Measurements from ENCODE around the gene METAP2. TPM values are rescaled to one million over a fixed set of nuclear protein-coding genes. Genes with fewer than 3 reads are reported as not detected.

The METAP2 gene
- total and polyA plus RNA-seq, 2 of the 8 experiments (the other 6 are each of a cell fraction or from before 2014, with no cell fraction given), result 41.3 to 114 TPM

GRCh38 chr12:95473231-95473883 lies 595 bp upstream of the METAP2 start:
- Histone ChIP-seq H3K4ac (replicated peaks; ENCODE audit: insufficient read length, low read depth, low read length) (no peak overlapping the region), H4K20me1 (replicated peaks in 1 of 2; ENCODE audit: control insufficient read depth in 1 of 2, insufficient read depth in 2 of 2, low read length in 2 of 2) (no peaks in the 10 kb centered on the region), H3K36me3 (ENCODE audit: control insufficient read depth in 2 of 4, insufficient read depth in 4 of 4, low read length in 3 of 4) (peaks cover 9 to 24% (median 14%) of the 10 kb centered on the region in 4 experiments; a peak in 6 of 8 replicates), H3K4me2 (ENCODE audit: insufficient read depth in 1 of 2, low read depth in 2 of 2, low read length in 2 of 2) (peak overlapping the region; percentile 86 to 99), H3K4me1 (replicated peaks in 1 of 4; ENCODE audit: control insufficient read depth in 3 of 4, insufficient read depth in 4 of 4, low read length in 3 of 4) (no peaks in the 10 kb centered on the region), H2BK5ac (ENCODE audit: low read depth, low read length) (no peak overlapping the region; the same call in 1 of the 2 replicates), H3K23ac (ENCODE audit: insufficient read length) (peak overlapping the region; percentile 92), H2BK20ac (ENCODE audit: low read length) (no peak overlapping the region), H3K56ac (replicated peaks; ENCODE audit: insufficient read length, low read depth, low read length) (no peak overlapping the region), H3K27me3 (replicated peaks in 1 of 4; ENCODE audit: control insufficient read depth in 3 of 4, extremely low read depth in 1 of 4, insufficient read depth in 3 of 4, low read length in 3 of 4) (no peaks in the 10 kb centered on the region), H3K79me1 (ENCODE audit: low read depth, low read length) (peaks cover 4% of the 10 kb centered on the region; the same call in 1 of the 2 replicates), H3K9ac (replicated peaks in 1 of 4; ENCODE audit: extremely low read depth in 1 of 4, low read depth in 3 of 4, low read length in 3 of 4) (peak overlapping the region; percentile 66 to 92 (median 81); a peak in 6 of 7 replicates), H2BK12ac (ENCODE audit: low read depth, low read length) (no peak overlapping the region), H2AFZ (ENCODE audit: low read length) (peak overlapping the region; percentile 98), H2BK120ac (replicated peaks; ENCODE audit: low read depth, low read length) (no peak overlapping the region), H4K91ac (replicated peaks; ENCODE audit: insufficient read length, low read length) (no peak overlapping the region), H3K9me3 (ENCODE audit: insufficient read depth in 2 of 2, low read depth in 1 of 2, low read length in 1 of 2) (no peaks in the 10 kb centered on the region), H3K79me2 (ENCODE audit: control insufficient read depth in 1 of 2, insufficient read depth in 2 of 2, low read length in 2 of 2) (peaks cover 14 to 43% of the 10 kb centered on the region in 2 experiments), H3K27ac (ENCODE audit: low read depth, low read length) (no peak overlapping the region), H3K14ac (ENCODE audit: insufficient read length) (no peak overlapping the region), H3K23me2 (ENCODE audit: low read depth, low read length) (peaks cover 8% of the 10 kb centered on the region), H4K5ac (ENCODE audit: insufficient read length, low read depth, low read length) (peak overlapping the region; percentile 44), H4K8ac (ENCODE audit: extremely low read depth, insufficient read depth, low read length) (no peak overlapping the region), H3K4me3 (ENCODE audit: extremely low read depth in 1 of 4, insufficient read depth in 2 of 4, low read depth in 3 of 4, low read length in 4 of 4) (peak overlapping the region; percentile 90 to 98 (median 98)), H3K18ac (ENCODE audit: extremely low read depth, low read length) (no peak overlapping the region; the same call in 1 of the 2 replicates), H2BK15ac (ENCODE audit: low read length) (no peak overlapping the region), H2AK5ac (ENCODE audit: low read depth, low read length) (no peak overlapping the region)
- TF ChIP-seq BACH1 (IDR thresholded peaks at IDR 0.05; ENCODE audit: low read length), result no peak
- no peak for TF ChIP-seq CREB1 (IDR thresholded peaks at IDR 0.05)
- peak; percentile 65 for TF ChIP-seq SAP30 (IDR thresholded peaks at IDR 0.05; ENCODE audit: insufficient read depth, insufficient replicate concordance, low read length)
- TF ChIP-seq SIN3A (conservative IDR thresholded peaks at IDR 0.05 in 1 of 2, IDR thresholded peaks at IDR 0.05 in 1 of 2; ENCODE audit: low read depth in 1 of 2, low read length in 2 of 2), result peak; percentile 31 to 39; a peak in 1 of 4 replicates
- WGBS, 2 experiments (ENCODE audit: extremely low coverage in 1 of 2, insufficient coverage in 1 of 2, insufficient read length in 1 of 2, insufficient replicate concordance in 2 of 2, low coverage in 1 of 2, low lambda C conversion rate in 2 of 2, missing lambda C conversion rate in 1 of 2), result 1% methylated on average over 23 of the region's 23 CpGs; no CpG with 5 or more reads in 1 of the 2 experiments
- ChIA-PET CTCF (ENCODE audit: partially characterized antibody) (interaction anchor here (1.0 to 1.4 kb wide), 2 partner anchors 101 to 400 kb away, joined by 3 to 4 read pairs; partner anchors contain the start of gene NR2C1), POLR2A (ENCODE audit: partially characterized antibody) (interaction anchor here (0.6 to 2.5 kb wide), 19 partner anchors 10 to 470 kb away, joined by 3 to 9 read pairs (median 5); partner anchors contain the start of genes NDUFA12, NR2C1 and USP44)
- FAIRE-seq (no peak), DNase-seq (ENCODE audit: low read depth in 1 of 2, low spot score in 2 of 2) (no peak)

All from H1 (cell line).